ENCODE measurements around the gene CRYM. TPM values are rescaled to one million over a fixed set of nuclear protein-coding genes. Genes with fewer than 3 reads are reported as not detected.

The CRYM gene
- total and polyA plus RNA-seq, 2 donors: 0.33 to 0.87 TPM

DNA sequence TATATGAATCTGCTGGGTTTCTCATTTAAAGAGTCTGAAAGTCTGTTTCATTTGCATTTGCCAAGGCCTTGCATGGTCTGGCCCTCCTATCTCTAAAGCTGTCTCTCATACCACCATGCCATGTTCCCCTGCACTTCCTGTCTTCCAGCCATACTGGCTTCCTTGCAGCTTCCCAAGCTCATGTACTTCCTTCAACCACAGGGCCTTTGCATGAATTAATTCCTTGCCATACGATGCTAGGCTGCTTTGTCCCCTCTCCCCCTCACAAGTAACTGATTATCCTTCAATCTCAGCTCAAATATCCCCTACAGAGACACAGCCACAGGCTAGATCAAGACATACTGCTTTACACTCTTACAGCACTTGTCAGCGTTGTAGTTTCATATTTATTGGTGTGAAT is 5.8 kb downstream of the CRYM start:
- Histone ChIP-seq H3K36me3 (ENCODE audit: control insufficient read depth in 2 of 2, insufficient read depth in 2 of 2, low read length in 1 of 2) (no peaks in the 10 kb centered on the region), H3K27ac (ENCODE audit: low read depth in 1 of 2, low read length in 1 of 2) (no peak overlapping the region), H3K4me3 (ENCODE audit: low read length in 2 of 2) (no peak overlapping the region), H3K4me1 (ENCODE audit: control insufficient read depth in 2 of 2, insufficient read depth in 2 of 2, low read length in 2 of 2) (no peaks in the 10 kb centered on the region), H3K27me3 (ENCODE audit: control insufficient read depth in 2 of 2, insufficient read depth in 1 of 2, low read length in 1 of 2) (peaks cover 2 to 7% of the 10 kb centered on the region in 2 donors), H3K9me3 (ENCODE audit: control insufficient read depth in 2 of 2, insufficient read depth in 1 of 2, low read length in 1 of 2) (no peaks in the 10 kb centered on the region)
- DNase-seq (ENCODE audit: low read depth in 6 of 9, low spot score in 9 of 9): no peak
- WGBS: 65% methylated on average over 2 of the region's 2 CpGs

DNA sequence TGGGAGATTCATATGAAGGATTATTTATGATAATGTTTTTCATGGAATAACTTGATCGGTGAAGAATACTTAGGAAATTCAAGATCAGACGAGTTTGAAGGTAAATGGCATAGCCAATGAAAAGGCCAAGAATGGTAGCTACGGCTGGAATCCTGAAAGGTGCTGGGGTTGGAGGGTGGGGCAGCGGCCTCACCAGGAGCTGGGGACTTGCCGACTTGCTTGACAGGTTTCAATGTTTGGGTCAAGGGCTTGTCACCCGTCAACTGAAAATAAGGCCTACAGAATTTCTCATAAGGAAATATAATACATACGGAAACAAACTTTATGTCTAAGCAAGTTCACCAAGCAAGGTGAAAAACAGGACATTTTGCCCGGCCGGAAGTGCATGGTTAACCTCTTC is 9.9 kb downstream of the CRYM start:
- DNase-seq (ENCODE audit: low read depth in 6 of 9, low spot score in 9 of 9): no peak
- H3K27ac ChIP-seq (ENCODE audit: low read depth in 1 of 2, low read length in 1 of 2): no peak overlapping the region
- H3K36me3 ChIP-seq (ENCODE audit: control insufficient read depth in 2 of 2, insufficient read depth in 2 of 2, low read length in 1 of 2): no peaks in the 10 kb centered on the region
- no peaks in the 10 kb centered on the region for H3K27me3 ChIP-seq (ENCODE audit: control insufficient read depth in 2 of 2, insufficient read depth in 1 of 2, low read length in 1 of 2)
- WGBS: 95% methylated on average over 9 of the region's 9 CpGs
- no peaks in the 10 kb centered on the region for H3K9me3 ChIP-seq (ENCODE audit: control insufficient read depth in 2 of 2, insufficient read depth in 1 of 2, low read length in 1 of 2)
- no peak overlapping the region for H3K4me3 ChIP-seq (ENCODE audit: low read length in 2 of 2)
- no peaks in the 10 kb centered on the region for H3K4me1 ChIP-seq (ENCODE audit: control insufficient read depth in 2 of 2, insufficient read depth in 2 of 2, low read length in 2 of 2)

DNA sequence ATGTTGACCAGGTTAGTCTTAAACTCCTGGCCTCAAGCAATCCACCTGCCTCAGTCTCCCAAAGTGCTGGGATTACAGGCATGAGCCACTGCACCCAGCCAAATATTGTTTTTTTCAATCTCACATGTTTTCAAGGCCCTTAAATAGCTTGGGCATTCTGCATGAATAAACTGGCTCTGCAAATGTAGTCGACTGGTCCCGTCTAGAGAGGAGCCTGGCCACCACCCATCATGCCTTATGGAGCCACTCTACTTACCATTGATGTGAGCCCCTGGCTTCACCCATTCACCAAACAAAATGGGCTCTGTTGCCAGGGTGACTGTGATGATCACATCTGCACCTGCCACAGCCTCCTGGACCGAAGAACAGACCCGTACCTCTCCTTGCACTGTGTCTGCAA is 10.8 kb downstream of the CRYM start:
- DNase-seq (ENCODE audit: low read depth in 6 of 9, low spot score in 9 of 9): no peak
- no peaks in the 10 kb centered on the region for H3K36me3 ChIP-seq (ENCODE audit: control insufficient read depth in 2 of 2, insufficient read depth in 2 of 2, low read length in 1 of 2)
- no peak overlapping the region for H3K4me3 ChIP-seq (ENCODE audit: low read length in 2 of 2)
- H3K27me3 ChIP-seq (ENCODE audit: control insufficient read depth in 2 of 2, insufficient read depth in 1 of 2, low read length in 1 of 2): no peaks in the 10 kb centered on the region
- WGBS: 94% methylated on average over 4 of the region's 4 CpGs
- H3K27ac ChIP-seq (ENCODE audit: low read depth in 1 of 2, low read length in 1 of 2): no peak overlapping the region
- no peaks in the 10 kb centered on the region for H3K4me1 ChIP-seq (ENCODE audit: control insufficient read depth in 2 of 2, insufficient read depth in 2 of 2, low read length in 2 of 2)
- no peaks in the 10 kb centered on the region for H3K9me3 ChIP-seq (ENCODE audit: control insufficient read depth in 2 of 2, insufficient read depth in 1 of 2, low read length in 1 of 2)

DNA sequence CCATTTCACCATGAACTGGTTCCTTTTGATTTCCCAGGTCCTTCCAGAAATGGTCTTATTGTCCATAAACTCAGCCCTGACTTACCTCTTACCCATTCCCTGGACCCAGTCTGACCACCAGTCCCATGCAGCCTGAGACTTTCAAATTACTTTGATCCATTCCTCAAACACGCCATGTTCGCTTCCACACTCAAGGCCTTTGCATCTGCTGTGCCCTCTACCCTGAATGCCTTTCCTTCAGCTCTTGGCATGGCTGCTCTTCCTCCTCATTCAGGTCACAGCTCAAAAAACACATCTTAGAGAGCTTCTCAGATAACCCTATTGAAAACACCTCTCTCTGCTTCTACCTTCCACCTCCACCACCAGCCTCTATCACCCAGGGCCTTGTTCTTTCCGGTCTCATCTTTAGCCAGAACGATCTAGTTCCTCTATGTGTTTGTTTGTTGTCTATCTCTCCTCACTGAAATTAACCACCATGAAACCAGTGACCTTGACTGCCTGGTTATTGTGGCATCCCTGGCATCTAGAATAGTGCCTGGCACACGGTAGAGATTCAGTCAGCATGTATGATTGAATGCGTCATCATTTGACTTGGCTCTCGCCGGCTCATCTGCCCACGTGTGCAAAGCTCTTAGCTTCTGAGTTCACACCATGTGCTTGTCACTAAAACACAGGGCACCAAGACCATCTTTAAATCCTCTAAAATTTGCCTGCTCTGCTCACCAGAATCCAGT is 12.8 kb downstream of the CRYM start:
- no peaks in the 10 kb centered on the region for H3K27me3 ChIP-seq (ENCODE audit: control insufficient read depth in 2 of 2, insufficient read depth in 1 of 2, low read length in 1 of 2)
- DNase-seq (ENCODE audit: low read depth in 6 of 9, low spot score in 9 of 9): no peak
- H3K36me3 ChIP-seq (ENCODE audit: control insufficient read depth in 2 of 2, insufficient read depth in 2 of 2, low read length in 1 of 2): no peaks in the 10 kb centered on the region
- H3K27ac ChIP-seq (ENCODE audit: low read depth in 1 of 2, low read length in 1 of 2): no peak overlapping the region
- H3K9me3 ChIP-seq (ENCODE audit: control insufficient read depth in 2 of 2, insufficient read depth in 1 of 2, low read length in 1 of 2): no peaks in the 10 kb centered on the region
- no peak overlapping the region for H3K4me3 ChIP-seq (ENCODE audit: low read length in 2 of 2)
- no peaks in the 10 kb centered on the region for H3K4me1 ChIP-seq (ENCODE audit: control insufficient read depth in 2 of 2, insufficient read depth in 2 of 2, low read length in 2 of 2)
- WGBS: 95% methylated on average over 9 of the region's 9 CpGs

DNA sequence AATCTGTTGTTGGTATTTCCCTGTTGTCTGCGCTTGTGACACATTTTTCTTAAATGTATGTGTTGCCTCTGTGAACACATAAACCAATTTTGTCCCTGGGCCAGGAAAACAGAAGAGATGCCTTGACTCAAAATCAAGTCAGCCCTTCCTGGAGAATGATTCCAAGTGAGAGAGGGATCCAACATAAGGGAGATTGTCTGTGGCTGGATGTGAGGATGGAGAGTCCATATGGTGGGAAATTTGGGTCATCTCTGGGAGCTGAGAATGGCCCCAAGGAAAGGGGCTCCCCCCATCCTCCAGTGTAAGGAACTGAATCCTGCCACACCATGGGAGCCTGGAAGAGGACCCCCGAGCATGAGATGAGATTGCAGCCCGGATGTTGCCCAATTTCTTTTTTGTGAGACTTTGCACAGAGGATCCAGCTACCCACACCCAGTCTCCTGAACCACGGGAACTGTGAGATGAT is 13.5 kb downstream of the CRYM start:
- DNase-seq (ENCODE audit: low read depth in 6 of 9, low spot score in 9 of 9): no peak
- H3K36me3 ChIP-seq (ENCODE audit: control insufficient read depth in 2 of 2, insufficient read depth in 2 of 2, low read length in 1 of 2): no peaks in the 10 kb centered on the region
- no peak overlapping the region for H3K4me3 ChIP-seq (ENCODE audit: low read length in 2 of 2)
- no peak overlapping the region for H3K27ac ChIP-seq (ENCODE audit: low read depth in 1 of 2, low read length in 1 of 2)
- H3K9me3 ChIP-seq (ENCODE audit: control insufficient read depth in 2 of 2, insufficient read depth in 1 of 2, low read length in 1 of 2): no peaks in the 10 kb centered on the region
- WGBS: 96% methylated on average over 4 of the region's 4 CpGs
- H3K4me1 ChIP-seq (ENCODE audit: control insufficient read depth in 2 of 2, insufficient read depth in 2 of 2, low read length in 2 of 2): no peaks in the 10 kb centered on the region
- no peaks in the 10 kb centered on the region for H3K27me3 ChIP-seq (ENCODE audit: control insufficient read depth in 2 of 2, insufficient read depth in 1 of 2, low read length in 1 of 2)

DNA sequence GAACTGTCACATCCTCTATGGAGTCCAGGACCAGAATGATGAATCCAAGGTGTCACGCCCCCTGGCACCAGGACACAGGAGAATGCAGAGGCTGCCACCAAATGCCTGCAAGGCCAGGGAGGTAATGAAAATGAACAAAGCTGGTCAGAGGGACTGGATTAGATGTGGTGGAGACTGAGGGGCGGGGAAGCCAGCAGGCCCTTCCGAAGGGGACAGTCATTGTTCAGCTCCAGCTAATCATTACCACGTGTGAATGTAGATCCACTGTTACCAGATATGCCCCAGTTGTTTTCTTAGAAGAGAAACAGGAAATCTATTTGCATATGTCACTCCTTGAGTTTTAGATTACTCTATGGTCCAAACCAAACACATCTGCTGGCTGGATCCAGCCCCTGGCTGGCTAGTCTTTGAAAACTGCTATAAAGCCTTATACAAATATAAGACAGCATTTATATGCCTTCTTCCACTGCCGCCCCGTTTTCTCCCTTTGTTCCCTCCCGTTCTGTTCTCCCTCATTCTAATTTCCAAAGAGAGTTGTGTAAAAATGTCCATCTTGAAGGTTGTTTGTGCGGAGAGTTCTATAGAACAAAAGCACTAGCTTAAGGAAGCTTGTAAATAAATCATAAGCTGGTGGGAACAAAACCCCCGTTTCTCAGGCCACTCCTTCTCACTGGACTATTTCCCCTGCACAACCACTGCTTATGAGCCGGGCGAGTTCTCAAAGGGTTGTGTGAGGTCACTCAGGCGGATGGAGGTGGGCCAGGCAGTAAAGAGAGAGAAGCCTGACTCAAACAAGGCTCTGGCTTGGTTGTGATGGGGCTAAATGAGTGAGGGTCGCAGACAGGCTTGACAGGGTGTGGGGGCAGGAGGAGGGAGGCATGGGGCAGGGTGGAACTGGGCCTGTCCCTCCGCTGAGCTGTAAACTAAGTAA is 14.2 kb downstream of the CRYM start:
- WGBS: 81% methylated on average over 14 of the region's 14 CpGs

DNA sequence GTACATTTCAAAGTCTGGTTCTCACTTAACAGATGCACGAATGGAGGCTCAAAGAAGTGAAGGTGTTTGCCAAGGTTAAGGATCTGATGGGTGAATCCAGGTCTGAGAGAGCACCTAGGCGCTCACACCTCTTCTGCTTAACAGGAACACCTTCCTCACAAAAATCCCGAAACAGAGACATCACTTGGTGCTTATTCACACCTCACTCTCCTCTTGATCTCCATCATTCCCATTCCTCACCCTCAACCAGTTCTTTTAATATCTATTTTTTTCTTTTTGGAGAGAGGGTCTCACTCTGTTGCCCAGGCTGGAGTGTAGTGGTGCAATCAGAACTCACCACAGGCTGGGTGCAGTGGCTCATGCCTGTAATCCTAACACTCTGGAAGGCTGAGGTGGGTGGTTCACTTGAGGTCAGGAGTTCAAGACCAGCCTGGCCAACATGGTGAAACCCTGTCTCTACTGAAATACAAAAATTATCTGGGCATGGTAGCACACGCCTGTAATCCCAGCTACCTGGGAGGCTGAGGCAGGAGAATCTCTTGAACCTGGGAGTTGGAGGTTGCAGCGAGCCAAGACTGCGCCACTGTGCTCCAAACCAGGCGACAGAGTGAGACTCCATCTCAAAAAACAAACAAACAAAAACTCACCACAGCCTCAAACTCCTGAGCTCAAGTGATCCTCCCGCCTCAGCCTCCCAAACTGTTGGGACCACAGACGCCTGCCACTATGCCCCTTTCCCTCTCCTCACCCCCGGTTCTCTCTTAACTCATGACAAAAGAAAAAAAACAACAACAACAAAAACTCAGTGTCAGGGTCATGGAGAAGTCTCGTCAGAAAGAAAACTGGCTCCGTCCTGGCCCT is 15.1 kb downstream of the CRYM start:
- H3K9me3 ChIP-seq (ENCODE audit: control insufficient read depth in 2 of 2, insufficient read depth in 1 of 2, low read length in 1 of 2): no peaks in the 10 kb centered on the region
- H3K27ac ChIP-seq (ENCODE audit: low read depth in 1 of 2, low read length in 1 of 2): no peak overlapping the region
- H3K4me1 ChIP-seq (ENCODE audit: control insufficient read depth in 2 of 2, insufficient read depth in 2 of 2, low read length in 2 of 2): no peaks in the 10 kb centered on the region
- no peak for DNase-seq (ENCODE audit: low read depth in 6 of 9, low spot score in 9 of 9)
- H3K4me3 ChIP-seq (ENCODE audit: low read length in 2 of 2): no peak overlapping the region
- no peaks in the 10 kb centered on the region for H3K36me3 ChIP-seq (ENCODE audit: control insufficient read depth in 2 of 2, insufficient read depth in 2 of 2, low read length in 1 of 2)
- WGBS: 93% methylated on average over 12 of the region's 12 CpGs
- H3K27me3 ChIP-seq (ENCODE audit: control insufficient read depth in 2 of 2, insufficient read depth in 1 of 2, low read length in 1 of 2): no peaks in the 10 kb centered on the region

More for the DNA sequence above, 14.2 kb downstream of the CRYM start:
- H3K9me3 ChIP-seq (ENCODE audit: control insufficient read depth in 2 of 2, insufficient read depth in 1 of 2, low read length in 1 of 2): no peaks in the 10 kb centered on the region
- no peak for DNase-seq (ENCODE audit: low read depth in 6 of 9, low spot score in 9 of 9)
- H3K27ac ChIP-seq (ENCODE audit: low read depth in 1 of 2, low read length in 1 of 2): no peak overlapping the region
- no peaks in the 10 kb centered on the region for H3K27me3 ChIP-seq (ENCODE audit: control insufficient read depth in 2 of 2, insufficient read depth in 1 of 2, low read length in 1 of 2)
- no peaks in the 10 kb centered on the region for H3K4me1 ChIP-seq (ENCODE audit: control insufficient read depth in 2 of 2, insufficient read depth in 2 of 2, low read length in 2 of 2)
- H3K36me3 ChIP-seq (ENCODE audit: control insufficient read depth in 2 of 2, insufficient read depth in 2 of 2, low read length in 1 of 2): no peaks in the 10 kb centered on the region
- no peak overlapping the region for H3K4me3 ChIP-seq (ENCODE audit: low read length in 2 of 2)

DNA sequence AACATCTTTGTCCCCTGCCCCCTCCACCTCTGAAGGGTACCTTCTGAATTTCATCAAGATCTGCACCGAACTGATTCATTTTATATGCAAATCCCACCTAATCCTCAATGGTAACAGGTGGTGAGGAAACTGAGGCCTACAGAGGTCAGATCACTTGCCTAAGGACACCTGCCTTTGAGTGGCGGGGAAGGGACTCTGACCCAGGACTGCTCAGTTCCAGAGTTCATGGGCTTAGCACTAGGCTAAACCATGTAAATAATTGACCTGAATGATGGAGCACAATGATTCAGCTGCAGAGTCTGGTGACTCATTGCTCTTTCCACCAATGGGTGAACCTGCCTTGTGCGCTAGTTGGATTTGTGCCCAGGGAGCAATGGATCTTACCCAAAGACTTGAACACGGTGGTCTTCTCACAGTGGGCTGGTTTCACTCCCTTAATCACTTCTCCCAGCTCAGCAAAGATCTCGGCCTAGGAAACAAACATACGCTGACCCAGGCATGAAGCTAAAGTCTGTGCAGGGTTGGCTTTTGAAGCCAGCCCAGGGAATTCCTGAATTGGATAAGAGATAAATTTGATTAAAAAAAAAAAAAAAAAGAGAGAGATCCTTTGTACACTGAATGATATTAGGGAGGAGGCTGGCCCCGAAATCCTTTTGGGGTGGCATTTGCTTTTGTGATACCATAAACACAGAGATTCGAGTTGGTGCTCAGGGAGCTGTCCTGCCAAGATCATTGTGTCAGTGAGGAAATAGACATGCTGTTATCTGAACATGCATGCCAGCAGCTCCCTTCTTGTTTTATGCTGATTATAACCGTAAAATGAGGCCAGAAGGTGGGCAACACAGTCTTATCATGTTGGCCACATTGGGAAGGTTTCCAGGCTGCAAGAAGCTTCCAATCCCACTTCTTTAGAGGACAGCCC is 17.0 kb downstream of the CRYM start:
- no peaks in the 10 kb centered on the region for H3K9me3 ChIP-seq (ENCODE audit: control insufficient read depth in 2 of 2, insufficient read depth in 1 of 2, low read length in 1 of 2)
- DNase-seq (ENCODE audit: low read depth in 6 of 9, low spot score in 9 of 9): no peak
- no peak overlapping the region for H3K4me3 ChIP-seq (ENCODE audit: low read length in 2 of 2)
- no peaks in the 10 kb centered on the region for H3K27me3 ChIP-seq (ENCODE audit: control insufficient read depth in 2 of 2, insufficient read depth in 1 of 2, low read length in 1 of 2)
- H3K4me1 ChIP-seq (ENCODE audit: control insufficient read depth in 2 of 2, insufficient read depth in 2 of 2, low read length in 2 of 2): no peaks in the 10 kb centered on the region
- no peaks in the 10 kb centered on the region for H3K36me3 ChIP-seq (ENCODE audit: control insufficient read depth in 2 of 2, insufficient read depth in 2 of 2, low read length in 1 of 2)
- WGBS: 92% methylated on average over 9 of the region's 9 CpGs
- H3K27ac ChIP-seq (ENCODE audit: low read depth in 1 of 2, low read length in 1 of 2): no peak overlapping the region

Measured in thymus (tissue), 11 donors.